KMS-11 (cell line): ENCODE results near the gene CCDC148.

Experiments
- H2AFZ ChIP-seq: fragments of 200-600 bp; sonication (generic); 2 replicates; pipeline ENCODE4 v1.6.1; 2016; ENCODE audit warnings: antibody characterized with exemption, mixed run types, low read depth
- H3K27ac ChIP-seq: fragments of 200-600 bp; sonication (generic); 2 replicates; pipeline ENCODE4 v1.6.1; 2016; ENCODE audit warnings: mild to moderate bottlenecking, mixed run types
- H3K27me3 ChIP-seq: fragments of 200-600 bp; sonication (generic); 2 replicates; pipeline ENCODE4 v1.6.1; 2017; ENCODE audit warnings: mild to moderate bottlenecking, low read depth, mixed run types, moderate library complexity; ENCODE audit not compliant: insufficient read depth
- H3K36me3 ChIP-seq: fragments of 200-600 bp; sonication (generic); 2 replicates; pipeline ENCODE4 v1.6.1; 2017; ENCODE audit warnings: mild to moderate bottlenecking, mixed run types; ENCODE audit not compliant: insufficient read depth
- H3K4me1 ChIP-seq: fragments of 200-600 bp; sonication (generic); 2 replicates; pipeline ENCODE4 v1.6.1; 2016; ENCODE audit warnings: mild to moderate bottlenecking, low read depth, mixed run types; ENCODE audit not compliant: poor library complexity, severe bottlenecking
- H3K4me2 ChIP-seq: fragments of 200-600 bp; sonication (generic); 2 replicates; pipeline ENCODE4 v1.7.0; 2016; ENCODE audit warnings: mild to moderate bottlenecking, mixed run types
- H3K4me3 ChIP-seq: fragments of 200-600 bp; sonication (generic); IDR thresholded peaks from 2 replicates; pipeline ENCODE4 v1.6.1; 2017; ENCODE audit warnings: low read depth, low read length, mixed read lengths; ENCODE audit not compliant: insufficient read depth
- H3K79me2 ChIP-seq: fragments of 200-600 bp; sonication (generic); 2 replicates; pipeline ENCODE4 v1.6.1; 2016; ENCODE audit warnings: low read depth, mixed run types; ENCODE audit not compliant: insufficient read depth
- H3K9ac ChIP-seq: fragments of 200-600 bp; sonication (generic); 2 replicates; pipeline ENCODE4 v1.6.1; 2016; ENCODE audit warnings: mild to moderate bottlenecking, mixed run types
- H4K20me1 ChIP-seq: fragments of 200-600 bp; sonication (generic); 2 replicates; pipeline ENCODE4 v1.6.1; 2016; ENCODE audit warnings: mild to moderate bottlenecking, mixed run types; ENCODE audit not compliant: insufficient read depth
- CTCF ChIP-seq: fragments of 200-600 bp; sonication (generic); conservative IDR thresholded peaks from 2 replicates; pipeline ENCODE4 v1.6.1; 2017; ENCODE audit warnings: low read depth, mild to moderate bottlenecking, antibody characterized with exemption, low read length, moderate library complexity, mixed read lengths

The CCDC148 gene

GRCh38 chr2:158432117-158432516 is 24.4 kb downstream of the CCDC148 start:
- H3K4me2 ChIP-seq = no peak overlapping the region
- no peak overlapping the region for H3K9ac ChIP-seq
- no peak overlapping the region for H3K4me3 ChIP-seq
- no peaks in the 10 kb centered on the region for H4K20me1 ChIP-seq
- H3K27ac ChIP-seq = no peak overlapping the region
- no peaks in the 10 kb centered on the region for H3K79me2 ChIP-seq
- H2AFZ ChIP-seq = no peak overlapping the region
- H3K27me3 ChIP-seq = no peaks in the 10 kb centered on the region
- no peak for TF ChIP-seq CTCF
- H3K4me1 ChIP-seq = no peaks in the 10 kb centered on the region
- no peaks in the 10 kb centered on the region for H3K36me3 ChIP-seq

- no peaks in the 10 kb centered on the region for H3K79me2 ChIP-seq
- no peaks in the 10 kb centered on the region for H3K36me3 ChIP-seq
- H3K4me2 ChIP-seq = no peak overlapping the region
- no peak overlapping the region for H3K9ac ChIP-seq
- no peaks in the 10 kb centered on the region for H3K27me3 ChIP-seq
- no peaks in the 10 kb centered on the region for H3K4me1 ChIP-seq
- H2AFZ ChIP-seq = no peak overlapping the region
- no peak for TF ChIP-seq CTCF
- H3K4me3 ChIP-seq = no peak overlapping the region
- no peaks in the 10 kb centered on the region for H4K20me1 ChIP-seq
- no peak overlapping the region for H3K27ac ChIP-seq
Observed at GRCh38 chr2:158414538-158414937, 42.0 kb downstream of the CCDC148 start.

GRCh38 chr2:158413581-158413980 is 43.0 kb downstream of the CCDC148 start:
- Histone ChIP-seq H2AFZ (no peak overlapping the region), H3K4me2 (no peak overlapping the region), H3K27ac (no peak overlapping the region), H3K9ac (no peak overlapping the region), H3K79me2 (no peaks in the 10 kb centered on the region), H3K4me3 (no peak overlapping the region), H3K27me3 (no peaks in the 10 kb centered on the region), H4K20me1 (no peaks in the 10 kb centered on the region), H3K36me3 (no peaks in the 10 kb centered on the region), H3K4me1 (no peaks in the 10 kb centered on the region)
- no peak for TF ChIP-seq CTCF

GRCh38 chr2:158412206-158412605 is 44.3 kb downstream of the CCDC148 start:
- no peaks in the 10 kb centered on the region for H4K20me1 ChIP-seq
- H3K27ac ChIP-seq = no peak overlapping the region
- H3K4me3 ChIP-seq = no peak overlapping the region
- no peaks in the 10 kb centered on the region for H3K27me3 ChIP-seq
- no peaks in the 10 kb centered on the region for H3K36me3 ChIP-seq
- H3K79me2 ChIP-seq = no peaks in the 10 kb centered on the region
- H3K9ac ChIP-seq = no peak overlapping the region
- H2AFZ ChIP-seq = no peak overlapping the region
- no peak overlapping the region for H3K4me2 ChIP-seq
- H3K4me1 ChIP-seq = no peaks in the 10 kb centered on the region
- no peak for TF ChIP-seq CTCF
